Ascending aorta (tissue), 2 donors: ENCODE measurements around the gene GABRA6. TPM values are rescaled to one million over a fixed set of nuclear protein-coding genes. Genes with fewer than 3 reads are reported as not detected.

Experiments
- DNase-seq, 2 donors: peaks; one replicate each; pipeline ENCODE4 v3.0.0-alpha.2; 2019; ENCODE audit warnings: low spot score in 2 of 2
- H3K27ac ChIP-seq, 2 donors: fragments of 200-600 bp; sonication (generic); one replicate each; pipeline ENCODE4 v1.5.1; 2016 to 2017; ENCODE audit warnings: mild to moderate bottlenecking in 1 of 2
- H3K27me3 ChIP-seq: fragments of 200-600 bp; sonication (generic); one replicate; pipeline ENCODE4 v1.5.1; 2017
- H3K36me3 ChIP-seq, 2 donors: fragments of 200-600 bp; sonication (generic); one replicate each; pipeline ENCODE4 v1.5.1; 2016
- H3K4me1 ChIP-seq, 2 donors: fragments of 200-600 bp; sonication (generic); one replicate each; pipeline ENCODE4 v1.5.1; 2016 to 2017; ENCODE audit warnings: mild to moderate bottlenecking in 1 of 2
- H3K4me3 ChIP-seq, 2 donors: fragments of 200-600 bp; sonication (generic); one replicate each; pipeline ENCODE4 v1.5.1; 2016 to 2017; ENCODE audit warnings: mild to moderate bottlenecking in 1 of 2
- H3K9me3 ChIP-seq, 2 donors: fragments of 200-600 bp; sonication (generic); one replicate each; pipeline ENCODE4 v1.5.1; 2016
- CTCF ChIP-seq, 3 experiments: fragments of 200-600 bp in 2 of 3; fragments of 450-650 bp in 1 of 3; sonication (generic) in 2 of 3; IDR thresholded peaks; one replicate each; pipeline ENCODE4 v1.5.1; 2016 to 2019; ENCODE audit warnings: antibody characterized with exemption in 3 of 3, mild to moderate bottlenecking in 1 of 3, moderate library complexity in 1 of 3
- intact Hi-C: fragments of 100-400 bp; cut with DNase I; formaldehyde crosslinking; loops from one replicate; pipeline ENCODE4 v1.15.1; 2023
- total RNA-seq: library from RNA; depleted of rRNA; stranded (reverse); fragments of >200 nt; gene quantifications from one replicate; pipeline ENCODE4 v1.1.0, GENCODE V29; 2016

Gene GABRA6
- total RNA-seq, 1 donor from 2014 or later: not detected

GRCh38 chr5:161697001-161697400, 11.5 kb downstream of the GABRA6 start:
- no peaks in the 10 kb centered on the region for H3K4me1 ChIP-seq
- intact Hi-C loops: no loop called here
- H3K4me3 ChIP-seq: no peak overlapping the region
- no peak for DNase-seq
- no peak for TF ChIP-seq CTCF (IDR thresholded peaks at IDR 0.05)
- no peaks in the 10 kb centered on the region for H3K36me3 ChIP-seq
- no peaks in the 10 kb centered on the region for H3K27me3 ChIP-seq
- no peak overlapping the region for H3K27ac ChIP-seq
- H3K9me3 ChIP-seq: no peaks in the 10 kb centered on the region

DNA sequence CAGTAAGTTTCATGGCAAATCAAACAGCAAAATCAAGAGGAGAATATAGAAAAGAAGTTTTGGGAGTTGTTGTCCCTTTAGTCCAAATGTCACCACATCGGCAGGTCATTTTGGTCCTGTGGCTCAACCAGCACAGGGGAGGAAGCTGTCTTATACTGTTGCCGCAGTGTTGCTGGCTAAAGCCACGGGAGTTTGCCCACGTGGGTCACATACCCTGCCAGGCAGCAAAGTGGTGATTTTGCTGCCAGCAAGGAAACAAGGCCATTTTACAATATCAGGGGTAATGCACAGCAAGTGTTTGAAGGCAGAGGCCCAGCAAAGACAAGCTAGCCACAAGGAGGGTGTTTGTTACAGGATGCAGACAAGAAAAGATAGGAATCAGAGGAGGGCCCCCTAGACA, 14.5 kb downstream of the GABRA6 start:
- Histone ChIP-seq H3K4me3 (no peak overlapping the region), H3K36me3 (no peaks in the 10 kb centered on the region), H3K27me3 (no peaks in the 10 kb centered on the region), H3K4me1 (no peaks in the 10 kb centered on the region), H3K27ac (no peak overlapping the region), H3K9me3 (no peaks in the 10 kb centered on the region)
- DNase-seq: no peak
- TF ChIP-seq CTCF (IDR thresholded peaks at IDR 0.05): no peak
- intact Hi-C loops: no loop called here

DNA sequence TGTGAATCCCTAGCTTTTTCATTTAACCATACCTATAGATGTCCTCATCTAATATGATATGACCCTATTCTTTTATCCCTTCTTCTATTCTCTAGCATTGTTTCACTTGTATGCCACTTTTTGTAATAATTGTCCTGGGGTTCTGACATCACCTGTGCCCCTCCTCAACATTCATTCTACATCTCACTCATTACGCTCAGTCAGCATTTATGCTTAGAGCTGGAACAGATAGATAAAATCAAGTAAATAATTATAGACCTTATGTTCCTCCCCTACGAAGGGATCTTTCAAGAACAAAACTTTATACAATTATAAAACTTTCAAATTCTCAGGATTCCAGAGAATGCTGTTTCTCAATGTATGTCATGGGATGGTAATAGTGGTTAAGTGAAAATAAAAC, 18.0 kb downstream of the GABRA6 start:
- H3K9me3 ChIP-seq: no peaks in the 10 kb centered on the region
- TF ChIP-seq CTCF (IDR thresholded peaks at IDR 0.05): no peak
- no peaks in the 10 kb centered on the region for H3K36me3 ChIP-seq
- H3K4me3 ChIP-seq: no peak overlapping the region
- no peak for DNase-seq
- no peaks in the 10 kb centered on the region for H3K4me1 ChIP-seq
- intact Hi-C loops: no loop called here
- no peak overlapping the region for H3K27ac ChIP-seq
- no peaks in the 10 kb centered on the region for H3K27me3 ChIP-seq

GRCh38 chr5:161707382-161707781, 21.9 kb downstream of the GABRA6 start:
- TF ChIP-seq CTCF (IDR thresholded peaks at IDR 0.05): no peak
- Histone ChIP-seq H3K27me3 (no peaks in the 10 kb centered on the region), H3K36me3 (no peaks in the 10 kb centered on the region), H3K27ac (no peak overlapping the region), H3K4me3 (no peak overlapping the region), H3K9me3 (no peaks in the 10 kb centered on the region), H3K4me1 (no peaks in the 10 kb centered on the region)
- intact Hi-C loops: no loop called here
- no peak for DNase-seq

GRCh38 chr5:161709239-161709638, 23.7 kb downstream of the GABRA6 start:
- TF ChIP-seq CTCF (IDR thresholded peaks at IDR 0.05): no peak
- H3K27ac ChIP-seq: no peak overlapping the region
- no peaks in the 10 kb centered on the region for H3K9me3 ChIP-seq
- intact Hi-C loops: no loop called here
- H3K4me3 ChIP-seq: no peak overlapping the region
- no peak for DNase-seq
- H3K27me3 ChIP-seq: no peaks in the 10 kb centered on the region
- no peaks in the 10 kb centered on the region for H3K4me1 ChIP-seq
- no peaks in the 10 kb centered on the region for H3K36me3 ChIP-seq

- TF ChIP-seq CTCF (IDR thresholded peaks at IDR 0.05): no peak
- no peaks in the 10 kb centered on the region for H3K9me3 ChIP-seq
- DNase-seq: no peak
- no peaks in the 10 kb centered on the region for H3K36me3 ChIP-seq
- intact Hi-C loops: no loop called here
- H3K27ac ChIP-seq: no peak overlapping the region
- H3K27me3 ChIP-seq: no peaks in the 10 kb centered on the region
- H3K4me1 ChIP-seq: no peaks in the 10 kb centered on the region
- H3K4me3 ChIP-seq: no peak overlapping the region
Measured at GRCh38 chr5:161713042-161713441, 27.5 kb downstream of the GABRA6 start.
